ENCODE data around the gene RAMP1. TPM values are rescaled to one million over a fixed set of nuclear protein-coding genes. Genes with fewer than 3 reads are reported as not detected.
A peak's percentile ranks its signal among the peaks of the same experiment; 100 is the strongest.

The RAMP1 gene
- total RNA-seq, 2 experiments from 2014 or later: 4.9 TPM

DNA sequence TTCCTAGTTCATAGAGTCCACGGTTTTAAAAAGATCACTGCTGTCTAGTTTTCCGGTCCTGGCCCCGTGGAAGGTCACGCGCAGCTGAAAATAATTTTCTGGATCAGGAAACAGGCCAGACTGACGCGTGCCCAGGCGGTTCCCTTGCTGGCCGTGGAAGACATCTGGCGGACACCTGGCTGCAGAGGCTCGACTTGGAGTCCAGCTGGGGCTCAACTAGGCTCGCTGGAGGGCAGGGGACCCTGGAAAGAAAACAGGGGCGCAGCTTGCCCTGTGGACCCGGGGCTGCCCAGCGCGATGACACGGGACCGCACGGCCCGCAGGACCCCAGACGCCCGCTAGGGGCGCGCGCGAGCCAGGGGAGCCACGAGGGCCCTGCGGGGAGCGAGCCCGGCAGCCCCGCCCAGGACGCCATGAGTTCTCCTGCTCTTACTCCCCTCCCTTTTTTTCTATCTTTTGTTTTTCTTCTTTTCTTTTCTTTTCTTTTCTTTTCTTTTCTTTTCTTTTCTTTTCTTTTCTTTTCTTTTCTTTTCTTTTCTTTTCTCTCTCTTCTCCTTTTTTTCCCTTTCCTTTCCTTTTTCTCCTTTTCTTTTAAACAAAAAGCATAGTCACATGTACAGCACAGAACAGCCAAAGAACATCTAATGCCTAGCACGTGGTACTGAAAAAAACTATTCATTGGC, 64.2 kb downstream of the RAMP1 start:
- Mint-ChIP-seq H3K4me1 (peaks cover 37% of the 10 kb centered on the region), H3K9me3 (peaks cover 9% of the 10 kb centered on the region), H3K36me3 (ENCODE audit: low read depth) (no peaks in the 10 kb centered on the region), H3K4me3 (no peak overlapping the region), H3K27me3 (no peaks in the 10 kb centered on the region), H3K27ac (peak overlapping the region; percentile 76)
- ChIA-PET POLR2A (no interaction called here), CTCF (interaction anchor here (0.7 to 2.4 kb wide), 15 partner anchors 9 to 216 kb away, joined by 3 to 11 read pairs (median 4); no protein-coding TSS in a partner anchor)
- peak; percentile 71 for DNase-seq

DNA sequence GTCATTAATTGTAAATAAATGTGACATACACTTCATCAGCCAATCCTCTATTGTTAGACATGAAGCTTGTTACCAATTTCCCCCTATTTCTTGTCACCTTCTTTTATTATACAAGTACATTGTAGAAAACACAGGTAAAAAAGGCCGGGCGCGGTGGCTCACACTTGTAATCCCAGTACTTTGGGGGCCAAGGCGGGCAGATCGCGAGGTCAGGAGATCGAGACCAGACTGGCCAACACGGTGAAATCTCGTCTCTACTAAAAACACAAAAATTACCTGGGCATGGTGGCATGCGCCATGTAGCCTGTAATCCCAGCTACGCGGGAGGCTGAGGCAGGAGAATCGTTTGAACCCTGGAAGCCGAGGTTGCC, 64.7 kb downstream of the RAMP1 start:
- H3K4me1 Mint-ChIP-seq: peaks cover 36% of the 10 kb centered on the region
- peaks cover 11% of the 10 kb centered on the region for H3K9me3 Mint-ChIP-seq
- H3K27me3 Mint-ChIP-seq: no peaks in the 10 kb centered on the region
- POLR2A ChIA-PET: no interaction called here
- H3K4me3 Mint-ChIP-seq: no peak overlapping the region
- no peaks in the 10 kb centered on the region for H3K36me3 Mint-ChIP-seq (ENCODE audit: low read depth)
- DNase-seq: no peak
- H3K27ac Mint-ChIP-seq: peak overlapping the region; percentile 48
- CTCF ChIA-PET: interaction anchor here (0.7 to 2.4 kb wide), 7 partner anchors 9 to 215 kb away, joined by 3 to 11 read pairs (median 4); no protein-coding TSS in a partner anchor

DNA sequence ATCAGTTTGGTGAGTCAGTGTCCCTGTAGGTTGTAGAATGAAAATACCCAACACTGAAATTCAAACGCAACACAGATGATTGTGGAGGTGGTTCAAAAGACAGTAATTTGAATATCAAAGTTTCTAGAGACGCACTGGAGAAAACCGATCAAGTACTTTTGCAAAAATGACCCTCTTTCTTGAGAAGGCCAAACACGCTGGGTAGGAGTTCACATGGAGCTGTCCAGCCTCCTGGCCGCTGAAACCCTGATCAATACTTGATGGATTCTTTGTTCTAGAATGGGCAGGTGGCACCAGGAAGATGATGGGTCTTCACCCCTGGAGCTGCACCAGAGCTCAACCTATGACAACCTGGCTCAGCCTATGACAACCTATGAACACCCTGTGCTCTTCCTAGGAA, 67.7 kb downstream of the RAMP1 start:
- ChIA-PET CTCF (interaction anchor here (1.0 to 1.1 kb wide), 2 partner anchors 11 to 43 kb away, joined by 3 to 4 read pairs; no protein-coding TSS in a partner anchor), POLR2A (no interaction called here)
- no peak overlapping the region for H3K27ac Mint-ChIP-seq
- DNase-seq: no peak
- peaks cover 21% of the 10 kb centered on the region for H3K4me1 Mint-ChIP-seq
- H3K4me3 Mint-ChIP-seq: no peak overlapping the region
- H3K9me3 Mint-ChIP-seq: peaks cover 29% of the 10 kb centered on the region
- H3K27me3 Mint-ChIP-seq: no peaks in the 10 kb centered on the region
- H3K36me3 Mint-ChIP-seq (ENCODE audit: low read depth): peaks cover 4% of the 10 kb centered on the region

DNA sequence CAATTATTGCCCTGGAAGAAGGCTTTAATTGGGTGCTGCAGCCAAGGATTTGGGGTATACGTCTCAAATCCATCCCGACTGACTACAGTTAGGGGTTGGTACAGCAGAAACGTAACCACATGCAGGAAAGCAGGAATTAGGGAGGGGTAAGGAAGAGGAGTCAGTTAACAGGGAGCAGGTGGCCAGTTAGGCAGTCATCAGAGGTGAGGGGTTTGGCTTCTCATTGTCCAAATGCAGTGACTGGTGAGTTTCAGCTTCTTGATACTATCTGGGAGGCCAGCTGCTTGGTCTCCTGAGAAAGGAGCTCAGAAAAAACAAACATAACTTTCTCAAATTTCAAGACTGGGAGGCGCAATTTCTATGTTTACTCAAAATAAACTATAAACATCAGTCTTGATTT, 68.6 kb downstream of the RAMP1 start:
- H3K36me3 Mint-ChIP-seq (ENCODE audit: low read depth): peaks cover 4% of the 10 kb centered on the region
- POLR2A ChIA-PET: no interaction called here
- CTCF ChIA-PET: interaction anchor here (0.6 kb wide), 1 partner anchor 11 kb away, joined by 3 read pairs; no protein-coding TSS in a partner anchor

DNA sequence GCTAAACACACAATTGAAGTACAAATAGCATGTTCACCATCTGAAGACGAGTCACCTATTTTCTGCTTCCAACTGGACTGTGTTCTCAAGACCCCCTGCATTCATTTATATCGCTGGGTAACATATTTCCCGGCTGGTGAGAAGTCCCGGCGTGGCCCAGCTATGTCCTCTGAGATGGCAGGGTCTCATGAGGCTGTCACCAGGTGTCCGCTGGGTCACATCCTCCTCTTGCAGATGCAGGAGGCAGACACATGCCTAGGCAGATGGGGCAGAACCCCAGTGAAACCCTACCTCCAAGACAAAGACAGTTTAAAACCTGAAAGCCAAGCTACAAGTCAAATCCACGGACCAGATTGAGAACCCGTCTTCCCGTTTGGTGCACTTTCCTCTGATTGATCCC, 70.6 kb downstream of the RAMP1 start:
- Mint-ChIP-seq H3K36me3 (ENCODE audit: low read depth) (peaks cover 4% of the 10 kb centered on the region), H3K27me3 (no peaks in the 10 kb centered on the region)
- CTCF ChIA-PET: interaction anchor here (1.8 kb wide), 1 partner anchor 10 kb away, joined by 6 read pairs; no protein-coding TSS in a partner anchor

More for the DNA sequence above, 68.6 kb downstream of the RAMP1 start:
- H3K4me3 Mint-ChIP-seq: no peak overlapping the region
- peaks cover 23% of the 10 kb centered on the region for H3K4me1 Mint-ChIP-seq
- H3K9me3 Mint-ChIP-seq: peaks cover 29% of the 10 kb centered on the region
- H3K27me3 Mint-ChIP-seq: no peaks in the 10 kb centered on the region
- no peak overlapping the region for H3K27ac Mint-ChIP-seq
- DNase-seq: no peak

DNA sequence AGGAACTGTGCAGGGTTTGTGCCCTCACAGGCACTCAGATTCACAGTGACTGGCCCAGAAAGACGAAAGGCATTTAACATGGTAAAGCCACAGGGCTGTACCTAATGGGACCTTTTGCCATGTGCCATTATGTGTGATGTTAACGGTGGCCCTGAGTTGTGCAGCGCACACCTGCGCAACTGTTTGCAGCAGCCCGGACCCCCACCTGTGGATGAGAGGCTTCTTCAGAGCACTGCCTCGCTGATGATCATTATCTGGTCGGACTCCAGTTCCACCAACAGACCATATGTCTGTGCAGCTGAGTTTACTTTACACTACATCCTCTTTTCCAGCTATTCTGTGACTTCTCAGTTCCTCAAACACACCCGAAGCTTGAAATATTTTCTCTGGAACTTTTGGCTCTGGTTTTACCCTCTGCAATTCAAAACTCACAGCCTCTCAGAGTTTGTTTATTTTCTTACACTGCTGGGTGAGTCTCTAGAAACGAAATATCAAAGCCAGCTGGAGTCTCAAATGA, 71.8 kb downstream of the RAMP1 start:
- Mint-ChIP-seq H3K27me3 (no peaks in the 10 kb centered on the region), H3K27ac (no peak overlapping the region), H3K9me3 (peaks cover 29% of the 10 kb centered on the region), H3K36me3 (ENCODE audit: low read depth) (peaks cover 4% of the 10 kb centered on the region), H3K4me3 (no peak overlapping the region), H3K4me1 (peaks cover 10% of the 10 kb centered on the region)
- no peak for DNase-seq
- POLR2A ChIA-PET: no interaction called here
- CTCF ChIA-PET: interaction anchor here (1.1 kb wide), 1 partner anchor 9 kb away, joined by 3 read pairs; no protein-coding TSS in a partner anchor

More for the DNA sequence above, 70.6 kb downstream of the RAMP1 start:
- POLR2A ChIA-PET: no interaction called here
- no peak for DNase-seq
- peaks cover 13% of the 10 kb centered on the region for H3K4me1 Mint-ChIP-seq
- peaks cover 29% of the 10 kb centered on the region for H3K9me3 Mint-ChIP-seq
- no peak overlapping the region for H3K27ac Mint-ChIP-seq
- H3K4me3 Mint-ChIP-seq: no peak overlapping the region

DNA sequence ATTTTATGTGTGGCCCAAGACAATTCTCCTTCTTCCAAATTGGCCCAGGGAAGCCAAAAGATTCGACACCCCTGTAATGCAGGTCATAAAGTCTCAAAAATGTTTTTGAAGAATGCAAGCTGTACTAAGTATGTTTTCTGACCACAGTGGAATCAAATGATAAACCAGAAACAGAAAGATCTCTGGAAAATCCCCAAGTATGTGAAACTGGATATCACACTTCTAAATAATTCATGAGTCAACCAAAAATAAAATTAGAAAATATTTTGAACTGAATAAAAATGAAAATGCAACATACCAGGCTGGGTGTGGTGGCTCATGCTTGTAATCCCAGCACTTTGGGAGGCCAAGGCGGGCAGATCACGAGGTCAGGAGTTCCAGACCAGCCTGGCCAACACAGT, 73.3 kb downstream of the RAMP1 start:
- Mint-ChIP-seq H3K27me3 (no peaks in the 10 kb centered on the region), H3K9me3 (peaks cover 25% of the 10 kb centered on the region), H3K27ac (no peak overlapping the region), H3K36me3 (ENCODE audit: low read depth) (peaks cover 4% of the 10 kb centered on the region), H3K4me3 (no peak overlapping the region), H3K4me1 (peaks cover 8% of the 10 kb centered on the region)
- ChIA-PET CTCF (interaction anchor here (2.3 kb wide), 1 partner anchor 9 kb away, joined by 11 read pairs; no protein-coding TSS in a partner anchor), POLR2A (no interaction called here)
- no peak for DNase-seq

DNA sequence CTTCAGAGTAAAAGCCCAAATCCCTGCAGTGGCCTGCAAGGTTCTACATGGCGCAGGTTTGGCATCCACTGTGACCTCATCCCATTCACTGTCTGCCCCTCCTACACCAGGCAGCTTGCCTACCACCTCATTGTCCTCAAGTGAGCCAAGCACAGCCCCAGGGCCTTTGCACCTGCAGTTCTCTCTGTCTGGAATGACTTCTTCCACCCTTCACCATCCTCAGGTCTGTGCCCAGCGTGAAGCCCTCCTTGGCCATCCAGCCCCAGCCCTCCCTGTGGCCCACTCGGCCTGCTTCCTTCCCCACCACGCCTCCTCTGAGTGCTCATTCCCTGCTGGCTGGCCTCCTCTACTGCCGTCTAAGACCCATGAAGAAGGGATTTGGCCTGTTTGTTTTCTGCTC, 74.8 kb downstream of the RAMP1 start:
- ChIA-PET POLR2A (no interaction called here), CTCF (interaction anchor here (0.6 kb wide), 1 partner anchor 1489 kb away, joined by 4 read pairs; no protein-coding TSS in a partner anchor)
- Mint-ChIP-seq H3K9me3 (peaks cover 20% of the 10 kb centered on the region), H3K4me1 (peaks cover 9% of the 10 kb centered on the region), H3K27ac (no peak overlapping the region), H3K27me3 (no peaks in the 10 kb centered on the region), H3K36me3 (ENCODE audit: low read depth) (peaks cover 4% of the 10 kb centered on the region), H3K4me3 (no peak overlapping the region)
- no peak for DNase-seq

DNA sequence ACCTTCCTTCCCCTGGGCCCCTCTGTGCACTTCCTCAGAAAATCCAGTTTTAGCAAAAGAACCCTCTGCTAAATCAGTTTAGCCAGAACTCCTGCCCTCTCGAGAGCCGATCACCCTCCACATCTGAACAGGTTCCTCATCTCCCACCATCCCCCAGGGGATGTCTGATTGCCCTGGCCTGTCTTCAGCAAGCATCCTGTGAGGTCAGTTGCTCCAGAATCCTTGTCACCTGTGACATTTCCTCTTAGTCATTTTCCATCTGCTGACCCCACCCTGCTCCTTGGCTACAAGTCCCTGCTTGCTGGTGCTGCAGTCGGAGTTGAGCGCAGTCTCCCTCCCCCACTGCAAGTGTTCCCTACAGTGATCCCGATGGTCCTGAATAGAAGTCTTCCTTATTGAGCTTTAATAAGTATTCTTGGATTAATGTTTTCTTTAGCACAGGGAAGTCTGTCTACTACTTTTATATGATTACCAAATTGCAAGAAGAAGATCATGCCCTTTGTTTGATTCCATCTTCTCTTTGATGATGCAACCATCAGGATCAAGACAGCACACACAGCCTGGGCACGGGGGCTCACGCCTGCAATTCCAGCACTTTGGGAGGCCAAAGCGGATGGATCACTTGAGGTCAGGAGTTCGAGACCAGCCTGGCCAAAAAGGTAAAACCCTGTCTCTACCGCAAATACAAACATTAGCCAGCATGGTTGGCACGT, 76.5 kb downstream of the RAMP1 start:
- no peak for DNase-seq

DNA sequence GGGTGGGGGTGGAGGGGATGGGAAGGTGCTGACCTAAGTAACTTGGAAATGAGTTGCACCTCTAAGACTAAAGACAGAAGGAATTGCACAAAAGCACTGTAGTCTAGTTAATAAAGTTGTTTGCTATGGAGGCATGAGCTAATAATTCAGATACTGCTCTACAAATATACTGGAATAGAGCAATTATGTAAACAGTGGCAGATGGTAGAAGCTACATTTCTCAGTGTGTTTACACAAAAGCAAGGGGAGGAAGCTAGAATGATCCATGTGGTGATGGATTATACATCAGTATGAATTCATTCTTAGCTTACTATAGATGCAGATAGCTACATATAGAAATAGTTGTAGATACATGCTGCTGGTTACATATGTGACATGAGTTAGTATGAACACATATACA, 79.8 kb downstream of the RAMP1 start:
- peaks cover 49% of the 10 kb centered on the region for H3K4me1 Mint-ChIP-seq
- ChIA-PET POLR2A (no interaction called here), CTCF (interaction anchor here (0.6 to 1.4 kb wide), 4 partner anchors 16 to 336 kb away, joined by 3 to 8 read pairs (median 3); no protein-coding TSS in a partner anchor)
- no peak for DNase-seq
- no peak overlapping the region for H3K4me3 Mint-ChIP-seq
- H3K27ac Mint-ChIP-seq: peak overlapping the region; percentile 58
- peaks cover 28% of the 10 kb centered on the region for H3K9me3 Mint-ChIP-seq
- H3K27me3 Mint-ChIP-seq: no peaks in the 10 kb centered on the region
- peaks cover 24% of the 10 kb centered on the region for H3K36me3 Mint-ChIP-seq (ENCODE audit: low read depth)

More for the DNA sequence above, 76.5 kb downstream of the RAMP1 start:
- POLR2A ChIA-PET: no interaction called here
- peaks cover 8% of the 10 kb centered on the region for H3K36me3 Mint-ChIP-seq (ENCODE audit: low read depth)
- peaks cover 17% of the 10 kb centered on the region for H3K9me3 Mint-ChIP-seq
- no peaks in the 10 kb centered on the region for H3K27me3 Mint-ChIP-seq
- no peak overlapping the region for H3K27ac Mint-ChIP-seq
- no peak overlapping the region for H3K4me3 Mint-ChIP-seq
- CTCF ChIA-PET: no interaction called here
- peaks cover 25% of the 10 kb centered on the region for H3K4me1 Mint-ChIP-seq

DNA sequence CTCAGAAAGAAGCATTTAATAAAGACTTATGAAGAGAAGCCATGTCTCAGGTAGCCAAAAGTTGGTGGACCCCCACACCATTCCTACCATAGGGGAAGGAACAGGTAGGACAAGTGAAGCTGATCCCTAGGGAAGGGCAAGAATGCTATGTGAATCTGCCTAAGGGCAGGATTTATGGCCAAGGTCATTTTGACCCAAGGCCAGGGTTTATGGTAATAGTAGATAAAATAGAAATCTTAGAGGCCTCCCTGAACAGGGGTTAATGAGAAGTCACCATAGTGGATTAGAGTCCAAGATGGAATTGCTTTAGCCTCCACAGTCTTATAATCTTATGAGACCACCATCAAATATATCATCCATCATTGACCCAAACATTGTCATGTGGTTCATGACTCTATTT, 81.4 kb downstream of the RAMP1 start:
- Mint-ChIP-seq H3K4me1 (peaks cover 55% of the 10 kb centered on the region), H3K36me3 (ENCODE audit: low read depth) (peaks cover 38% of the 10 kb centered on the region), H3K4me3 (no peak overlapping the region), H3K27me3 (no peaks in the 10 kb centered on the region), H3K27ac (peak overlapping the region; percentile 98), H3K9me3 (peaks cover 39% of the 10 kb centered on the region)
- CTCF ChIA-PET: no interaction called here
- no peak for DNase-seq
- POLR2A ChIA-PET: no interaction called here

DNA sequence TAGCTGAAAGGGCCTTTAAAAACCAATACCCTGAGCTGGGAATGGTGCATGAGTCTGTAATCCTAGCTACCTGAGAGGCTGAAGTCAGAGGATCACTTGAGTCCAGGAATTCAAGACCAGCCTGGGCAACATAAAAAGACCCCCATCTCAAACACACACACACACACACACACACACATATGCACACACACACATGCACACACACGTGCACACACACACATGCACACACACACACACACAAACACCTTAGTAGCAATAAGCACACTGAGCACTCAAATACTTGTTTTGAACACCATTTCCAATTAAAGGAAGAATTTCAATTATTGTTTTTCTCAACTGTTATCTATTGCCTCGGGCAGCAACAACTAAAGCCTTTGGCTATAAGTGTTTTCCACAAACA, 81.8 kb downstream of the RAMP1 start:
- no peak overlapping the region for H3K4me3 Mint-ChIP-seq
- CTCF ChIA-PET: interaction anchor here (1.0 kb wide), 1 partner anchor 9 kb away, joined by 4 read pairs; no protein-coding TSS in a partner anchor

DNA sequence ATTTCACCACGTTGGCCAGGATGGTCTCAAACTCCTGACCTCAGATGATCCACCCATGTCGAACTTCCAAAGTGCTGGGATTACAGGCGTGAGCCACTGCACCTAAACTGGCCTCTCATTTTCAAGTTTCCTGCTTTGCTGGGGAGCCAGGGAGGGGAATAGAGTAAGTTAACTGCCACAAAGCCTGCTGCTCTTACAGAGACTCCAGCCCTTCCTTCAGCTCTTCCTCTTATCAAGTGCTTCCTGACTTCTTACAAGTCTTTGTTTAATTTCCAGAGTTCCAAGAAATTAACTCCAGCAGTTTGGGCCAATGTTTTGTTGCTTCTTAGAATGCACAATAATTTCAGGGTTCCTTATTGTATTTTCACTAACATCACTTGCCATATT, 83.1 kb downstream of the RAMP1 start:
- CTCF ChIA-PET: interaction anchor here (0.8 to 1.4 kb wide), 2 partner anchors 19 to 26 kb away, joined by 3 read pairs; no protein-coding TSS in a partner anchor
- Mint-ChIP-seq H3K4me3 (peak overlapping the region; percentile 52), H3K4me1 (peaks cover 65% of the 10 kb centered on the region)

More for the DNA sequence above, 81.8 kb downstream of the RAMP1 start:
- POLR2A ChIA-PET: no interaction called here
- H3K4me1 Mint-ChIP-seq: peaks cover 56% of the 10 kb centered on the region
- H3K27me3 Mint-ChIP-seq: no peaks in the 10 kb centered on the region
- peaks cover 44% of the 10 kb centered on the region for H3K9me3 Mint-ChIP-seq
- peak overlapping the region; percentile 98 for H3K27ac Mint-ChIP-seq
- DNase-seq: no peak
- H3K36me3 Mint-ChIP-seq (ENCODE audit: low read depth): peaks cover 43% of the 10 kb centered on the region

More for the DNA sequence above, 83.1 kb downstream of the RAMP1 start:
- Mint-ChIP-seq H3K9me3 (peaks cover 55% of the 10 kb centered on the region), H3K27me3 (no peaks in the 10 kb centered on the region), H3K36me3 (ENCODE audit: low read depth) (peaks cover 47% of the 10 kb centered on the region), H3K27ac (peak overlapping the region; percentile 98)
- POLR2A ChIA-PET: no interaction called here
- DNase-seq: no peak
